Superior temporal gyrus (tissue), 1 donor: ENCODE measurements around the gene PITPNB.

Experiments used
- DNase-seq: peaks from one replicate; pipeline ENCODE4 v3.0.0-alpha.2; 2016; ENCODE audit errors: extremely low spot score

Gene PITPNB

GRCh38 chr22:27919942-27920755 lies 1.1 kb upstream of the PITPNB start:
- no peak for DNase-seq

GRCh38 chr22:27918341-27919221 lies 475 bp downstream of the PITPNB start:
- DNase-seq, result no peak

- no peak for DNase-seq
These were observed 3.1 kb downstream of the PITPNB start for GRCh38 chr22:27915986-27916385.

- no peak for DNase-seq
These were observed 5.8 kb downstream of the PITPNB start for GRCh38 chr22:27913162-27913741.

- no peak for DNase-seq
These were observed 7.0 kb downstream of the PITPNB start for GRCh38 chr22:27912101-27912500.

GRCh38 chr22:27911330-27911729 lies 7.7 kb downstream of the PITPNB start:
- DNase-seq, result no peak

- DNase-seq, result no peak
These were observed 12.8 kb downstream of the PITPNB start for GRCh38 chr22:27906241-27906640.

- DNase-seq, result no peak
These were observed 13.4 kb downstream of the PITPNB start for GRCh38 chr22:27905653-27906052.

GRCh38 chr22:27903805-27904473 lies 15.1 kb downstream of the PITPNB start:
- no peak for DNase-seq

GRCh38 chr22:27900153-27900552 lies 18.9 kb downstream of the PITPNB start:
- DNase-seq, result no peak

- no peak for DNase-seq
These were observed 22.8 kb downstream of the PITPNB start for GRCh38 chr22:27896245-27896644.

GRCh38 chr22:27895600-27895999 lies 23.5 kb downstream of the PITPNB start:
- no peak for DNase-seq

- no peak for DNase-seq
These were observed 26.2 kb downstream of the PITPNB start for GRCh38 chr22:27892811-27893210.

- DNase-seq, result no peak
These were observed 27.0 kb downstream of the PITPNB start for GRCh38 chr22:27892064-27892463.

- no peak for DNase-seq
These were observed 30.7 kb downstream of the PITPNB start for GRCh38 chr22:27888310-27888709.

- no peak for DNase-seq
These were observed 32.3 kb downstream of the PITPNB start for GRCh38 chr22:27886843-27887151.

GRCh38 chr22:27885977-27886842 lies 32.8 kb downstream of the PITPNB start:
- peak; percentile 87 for DNase-seq

GRCh38 chr22:27883656-27884350 lies 35.3 kb downstream of the PITPNB start:
- no peak for DNase-seq

- no peak for DNase-seq
These were observed 36.4 kb downstream of the PITPNB start for GRCh38 chr22:27882507-27883290.

GRCh38 chr22:27881421-27881820 lies 37.6 kb downstream of the PITPNB start:
- DNase-seq, result peak; percentile 93
